ENCODE data around the gene SCN4A.

Gene SCN4A

GRCh38 chr17:63939884-63940283 lies 32.8 kb downstream of the SCN4A start:
- no peaks in the 10 kb centered on the region for H3K9me3 ChIP-seq (ENCODE audit: insufficient read depth, low read depth, low read length)
- no peak overlapping the region for H3K4me3 ChIP-seq (ENCODE audit: low read length)
- no peak overlapping the region for H3K9ac ChIP-seq (ENCODE audit: low read depth, low read length)
- no peaks in the 10 kb centered on the region for H3K36me3 ChIP-seq (ENCODE audit: insufficient read depth, low read length)
- H3K27me3 ChIP-seq (ENCODE audit: insufficient read depth, low read length), result no peaks in the 10 kb centered on the region
- WGBS, result 80% methylated on average over 6 of the region's 6 CpGs
- no peaks in the 10 kb centered on the region for H3K4me1 ChIP-seq (ENCODE audit: insufficient read depth, low read length)
- no peak overlapping the region for H3K27ac ChIP-seq (ENCODE audit: low read depth, low read length)

GRCh38 chr17:63939401-63939800 lies 33.3 kb downstream of the SCN4A start:
- Histone ChIP-seq H3K4me3 (ENCODE audit: low read length) (no peak overlapping the region), H3K9ac (ENCODE audit: low read depth, low read length) (no peak overlapping the region), H3K9me3 (ENCODE audit: insufficient read depth, low read depth, low read length) (no peaks in the 10 kb centered on the region), H3K4me1 (ENCODE audit: insufficient read depth, low read length) (no peaks in the 10 kb centered on the region), H3K36me3 (ENCODE audit: insufficient read depth, low read length) (no peaks in the 10 kb centered on the region), H3K27me3 (ENCODE audit: insufficient read depth, low read length) (no peaks in the 10 kb centered on the region), H3K27ac (ENCODE audit: low read depth, low read length) (no peak overlapping the region)
- WGBS, result 96% methylated on average over 9 of the region's 9 CpGs

GRCh38 chr17:63937920-63938319 lies 34.8 kb downstream of the SCN4A start:
- Histone ChIP-seq H3K36me3 (ENCODE audit: insufficient read depth, low read length) (no peaks in the 10 kb centered on the region), H3K4me3 (ENCODE audit: low read length) (no peak overlapping the region), H3K9me3 (ENCODE audit: insufficient read depth, low read depth, low read length) (no peaks in the 10 kb centered on the region), H3K27me3 (ENCODE audit: insufficient read depth, low read length) (no peaks in the 10 kb centered on the region), H3K4me1 (ENCODE audit: insufficient read depth, low read length) (no peaks in the 10 kb centered on the region), H3K27ac (ENCODE audit: low read depth, low read length) (no peak overlapping the region), H3K9ac (ENCODE audit: low read depth, low read length) (no peak overlapping the region)
- WGBS, result 90% methylated on average over 4 of the region's 4 CpGs

DNA sequence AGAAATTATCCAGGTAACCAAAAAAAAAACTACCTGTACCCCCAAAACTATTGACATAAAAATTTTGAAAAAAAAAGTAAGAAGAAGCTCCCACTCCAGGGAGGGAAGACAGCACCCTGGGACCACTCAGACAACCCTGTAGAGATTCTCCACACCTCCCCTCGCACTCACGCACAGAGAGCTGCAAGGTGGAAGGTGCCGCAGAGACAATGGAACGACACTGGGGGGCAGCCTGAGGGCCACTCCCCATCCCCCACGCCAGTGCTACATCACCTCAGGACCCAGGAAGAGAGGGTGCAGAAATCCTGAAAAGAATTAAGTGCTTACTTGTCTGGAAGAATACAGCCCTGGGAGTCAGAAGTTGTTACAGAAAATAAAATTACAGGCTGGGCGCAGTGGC lies 35.4 kb downstream of the SCN4A start:
- Histone ChIP-seq H3K36me3 (ENCODE audit: insufficient read depth, low read length) (no peaks in the 10 kb centered on the region), H3K4me1 (ENCODE audit: insufficient read depth, low read length) (no peaks in the 10 kb centered on the region), H3K4me3 (ENCODE audit: low read length) (no peak overlapping the region), H3K27ac (ENCODE audit: low read depth, low read length) (no peak overlapping the region), H3K27me3 (ENCODE audit: insufficient read depth, low read length) (no peaks in the 10 kb centered on the region), H3K9me3 (ENCODE audit: insufficient read depth, low read depth, low read length) (no peaks in the 10 kb centered on the region), H3K9ac (ENCODE audit: low read depth, low read length) (no peak overlapping the region)
- WGBS, result 85% methylated on average over 6 of the region's 6 CpGs

- H3K36me3 ChIP-seq (ENCODE audit: insufficient read depth, low read length), result no peaks in the 10 kb centered on the region
- H3K27ac ChIP-seq (ENCODE audit: low read depth, low read length), result no peak overlapping the region
- no peak overlapping the region for H3K9ac ChIP-seq (ENCODE audit: low read depth, low read length)
- no peaks in the 10 kb centered on the region for H3K9me3 ChIP-seq (ENCODE audit: insufficient read depth, low read depth, low read length)
- peaks cover 9% of the 10 kb centered on the region; the same call in 1 of the 2 replicates for H3K4me1 ChIP-seq (ENCODE audit: insufficient read depth, low read length)
- no peaks in the 10 kb centered on the region for H3K27me3 ChIP-seq (ENCODE audit: insufficient read depth, low read length)
- WGBS, result 92% methylated on average over 21 of the region's 21 CpGs
- no peak overlapping the region for H3K4me3 ChIP-seq (ENCODE audit: low read length)
Observed at GRCh38 chr17:63934183-63935112, 38.3 kb downstream of the SCN4A start.

GRCh38 chr17:63933598-63933997 lies 39.1 kb downstream of the SCN4A start:
- Histone ChIP-seq H3K9me3 (ENCODE audit: insufficient read depth, low read depth, low read length) (no peaks in the 10 kb centered on the region), H3K27me3 (ENCODE audit: insufficient read depth, low read length) (no peaks in the 10 kb centered on the region), H3K4me1 (ENCODE audit: insufficient read depth, low read length) (peaks cover 9% of the 10 kb centered on the region; the same call in 1 of the 2 replicates), H3K27ac (ENCODE audit: low read depth, low read length) (no peak overlapping the region), H3K4me3 (ENCODE audit: low read length) (no peak overlapping the region), H3K9ac (ENCODE audit: low read depth, low read length) (no peak overlapping the region), H3K36me3 (ENCODE audit: insufficient read depth, low read length) (no peaks in the 10 kb centered on the region)
- 91% methylated on average over 8 of the region's 8 CpGs for WGBS

DNA sequence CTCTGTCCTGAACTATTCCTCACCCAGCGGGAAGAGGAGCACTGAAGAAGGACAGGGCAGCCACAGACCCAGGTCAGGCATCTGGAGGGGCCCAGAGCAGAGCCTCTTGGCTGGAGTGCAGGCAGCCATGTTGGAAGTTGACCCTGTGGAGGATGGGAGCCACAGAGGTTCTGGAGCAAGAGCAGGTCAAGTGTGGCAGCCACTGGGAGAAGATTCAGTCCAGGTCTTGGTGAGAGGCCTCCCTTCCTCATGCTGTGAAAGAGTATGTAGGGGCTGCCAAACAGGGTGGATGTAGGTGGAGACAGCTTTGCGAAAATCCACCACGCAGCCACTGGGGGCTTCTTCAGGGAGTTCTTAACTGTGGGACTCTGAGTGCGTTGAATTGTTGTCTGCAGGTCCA lies 40.0 kb downstream of the SCN4A start:
- no peaks in the 10 kb centered on the region for H3K27me3 ChIP-seq (ENCODE audit: insufficient read depth, low read length)
- H3K27ac ChIP-seq (ENCODE audit: low read depth, low read length), result no peak overlapping the region
- H3K36me3 ChIP-seq (ENCODE audit: insufficient read depth, low read length), result no peaks in the 10 kb centered on the region
- no peak overlapping the region for H3K4me3 ChIP-seq (ENCODE audit: low read length)
- H3K9me3 ChIP-seq (ENCODE audit: insufficient read depth, low read depth, low read length), result no peaks in the 10 kb centered on the region
- H3K9ac ChIP-seq (ENCODE audit: low read depth, low read length), result no peak overlapping the region
- peaks cover 9% of the 10 kb centered on the region; the same call in 1 of the 2 replicates for H3K4me1 ChIP-seq (ENCODE audit: insufficient read depth, low read length)
- 96% methylated on average over 4 of the region's 4 CpGs for whole genome bisulfite sequencing

GRCh38 chr17:63931981-63932561 lies 40.6 kb downstream of the SCN4A start, which contains the start of gene CD79B:
CD79B (minus strand) TSS chr17:63932331; CDS start chr17:63932261, 70 bp downstream.
- no peak within 1 kb of the TSS for H3K27ac ChIP-seq (ENCODE audit: low read depth, low read length)
- peaks cover 9% of the 10 kb centered on the region; the same call in 1 of the 2 replicates for H3K4me1 ChIP-seq (ENCODE audit: insufficient read depth, low read length)
- H3K9ac ChIP-seq (ENCODE audit: low read depth, low read length), result no peak within 1 kb of the TSS
- H3K4me3 ChIP-seq (ENCODE audit: low read length), result no peak within 1 kb of the TSS
- H3K27me3 ChIP-seq (ENCODE audit: insufficient read depth, low read length), result no peaks in the 10 kb centered on the region
- no peaks in the 10 kb centered on the region for H3K36me3 ChIP-seq (ENCODE audit: insufficient read depth, low read length)
- 67% methylated on average over 19 of the region's 19 CpGs for WGBS
- no peaks in the 10 kb centered on the region for H3K9me3 ChIP-seq (ENCODE audit: insufficient read depth, low read depth, low read length)

DNA sequence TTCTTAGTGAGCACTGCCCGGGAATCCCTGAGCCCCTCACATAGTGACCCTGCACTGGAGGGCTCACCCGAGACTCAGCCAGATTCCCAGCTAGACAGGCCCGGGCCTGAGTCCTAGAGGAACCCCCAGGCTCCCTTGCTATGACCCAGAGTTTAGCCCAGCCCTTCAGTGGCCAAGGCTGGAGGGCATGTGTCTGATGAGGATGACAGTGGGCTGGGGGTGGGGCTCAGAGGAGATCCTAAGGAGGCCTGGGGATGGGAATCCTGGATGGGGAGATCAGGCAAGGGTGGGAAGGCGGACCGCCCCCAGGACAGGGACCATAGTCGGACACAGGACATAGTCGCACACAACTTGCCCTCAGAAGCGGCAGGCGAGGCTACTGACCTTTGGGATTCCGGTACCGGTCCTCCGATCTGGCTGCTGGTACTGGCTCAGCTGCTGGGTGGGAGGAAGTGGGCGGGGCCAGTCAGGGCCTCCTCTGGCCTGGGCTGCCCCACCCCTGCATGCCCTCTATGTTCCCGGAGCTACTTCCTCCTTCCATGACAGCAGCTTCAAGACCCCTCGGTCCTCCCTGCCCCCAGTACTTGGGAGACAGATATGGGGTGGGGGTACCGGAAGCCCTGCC lies 41.7 kb downstream of the SCN4A start:
- no peak overlapping the region for H3K4me3 ChIP-seq (ENCODE audit: low read length)
- H3K27me3 ChIP-seq (ENCODE audit: insufficient read depth, low read length), result no peaks in the 10 kb centered on the region
- 71% methylated on average over 16 of the region's 16 CpGs for WGBS
- peaks cover 9% of the 10 kb centered on the region; the same call in 1 of the 2 replicates for H3K4me1 ChIP-seq (ENCODE audit: insufficient read depth, low read length)
- no peaks in the 10 kb centered on the region for H3K36me3 ChIP-seq (ENCODE audit: insufficient read depth, low read length)
- H3K27ac ChIP-seq (ENCODE audit: low read depth, low read length), result no peak overlapping the region
- H3K9ac ChIP-seq (ENCODE audit: low read depth, low read length), result no peak overlapping the region
- no peaks in the 10 kb centered on the region for H3K9me3 ChIP-seq (ENCODE audit: insufficient read depth, low read depth, low read length)

DNA sequence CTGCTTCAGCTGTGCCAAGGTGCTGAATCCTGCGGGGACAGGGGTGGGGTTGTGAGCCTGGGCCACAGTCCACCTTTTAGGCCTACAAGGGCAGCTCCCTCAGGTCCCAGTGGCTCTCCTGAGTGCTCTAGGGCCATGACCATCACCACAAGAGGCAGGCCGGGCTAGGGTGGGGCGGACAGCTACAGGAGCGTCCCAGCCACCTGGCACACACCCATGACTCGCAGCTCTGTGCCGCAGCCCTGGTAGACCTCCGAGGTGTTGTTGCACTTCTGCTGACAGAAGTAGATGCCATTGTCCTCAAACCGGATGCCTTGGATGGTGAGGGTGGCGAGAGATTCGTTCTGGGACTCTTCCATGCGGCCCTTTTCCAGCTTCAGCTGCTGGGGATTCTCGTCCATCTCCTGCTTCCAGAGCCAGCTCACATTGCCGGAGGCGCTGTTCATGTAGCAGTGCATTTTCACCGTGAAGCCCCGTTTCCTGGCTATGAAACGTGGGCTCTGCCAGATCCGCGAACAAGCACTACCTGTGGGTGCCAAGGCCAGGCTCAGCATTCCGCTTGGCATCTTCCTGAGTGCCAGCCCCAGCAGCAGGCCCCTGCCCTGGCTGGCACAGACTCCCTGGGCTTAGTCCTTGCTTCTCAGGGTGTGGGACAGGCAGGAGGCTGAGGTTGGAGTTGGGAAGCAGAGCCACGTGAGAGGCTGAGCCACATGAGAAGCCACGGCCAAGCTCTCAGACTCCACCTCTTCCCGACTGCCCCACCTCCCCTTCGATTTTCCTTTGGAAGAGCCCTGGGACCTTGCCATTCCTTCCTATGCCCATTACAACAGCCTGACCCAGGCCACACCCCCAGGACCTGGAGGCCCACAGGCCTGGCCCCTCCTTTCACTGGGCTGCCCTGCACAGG lies 42.6 kb downstream of the SCN4A start:
- Histone ChIP-seq H3K27me3 (ENCODE audit: insufficient read depth, low read length) (no peaks in the 10 kb centered on the region), H3K9me3 (ENCODE audit: insufficient read depth, low read depth, low read length) (no peaks in the 10 kb centered on the region), H3K4me3 (ENCODE audit: low read length) (no peak overlapping the region), H3K27ac (ENCODE audit: low read depth, low read length) (no peak overlapping the region), H3K36me3 (ENCODE audit: insufficient read depth, low read length) (no peaks in the 10 kb centered on the region), H3K9ac (ENCODE audit: low read depth, low read length) (no peak overlapping the region), H3K4me1 (ENCODE audit: insufficient read depth, low read length) (peaks cover 9% of the 10 kb centered on the region; the same call in 1 of the 2 replicates)
- WGBS, result 92% methylated on average over 24 of the region's 24 CpGs
